GM19035 (cell line): ENCODE results near the gene SLC5A1.
A peak's percentile ranks its signal among the peaks of the same experiment; 100 is the strongest.

Source experiments
- ATAC-seq: cut with Tn5 transposase; IDR thresholded peaks from one replicate; pipeline ENCODE4 v1.9.1; 2021; ENCODE audit not compliant: unreplicated experiment

The SLC5A1 gene

DNA sequence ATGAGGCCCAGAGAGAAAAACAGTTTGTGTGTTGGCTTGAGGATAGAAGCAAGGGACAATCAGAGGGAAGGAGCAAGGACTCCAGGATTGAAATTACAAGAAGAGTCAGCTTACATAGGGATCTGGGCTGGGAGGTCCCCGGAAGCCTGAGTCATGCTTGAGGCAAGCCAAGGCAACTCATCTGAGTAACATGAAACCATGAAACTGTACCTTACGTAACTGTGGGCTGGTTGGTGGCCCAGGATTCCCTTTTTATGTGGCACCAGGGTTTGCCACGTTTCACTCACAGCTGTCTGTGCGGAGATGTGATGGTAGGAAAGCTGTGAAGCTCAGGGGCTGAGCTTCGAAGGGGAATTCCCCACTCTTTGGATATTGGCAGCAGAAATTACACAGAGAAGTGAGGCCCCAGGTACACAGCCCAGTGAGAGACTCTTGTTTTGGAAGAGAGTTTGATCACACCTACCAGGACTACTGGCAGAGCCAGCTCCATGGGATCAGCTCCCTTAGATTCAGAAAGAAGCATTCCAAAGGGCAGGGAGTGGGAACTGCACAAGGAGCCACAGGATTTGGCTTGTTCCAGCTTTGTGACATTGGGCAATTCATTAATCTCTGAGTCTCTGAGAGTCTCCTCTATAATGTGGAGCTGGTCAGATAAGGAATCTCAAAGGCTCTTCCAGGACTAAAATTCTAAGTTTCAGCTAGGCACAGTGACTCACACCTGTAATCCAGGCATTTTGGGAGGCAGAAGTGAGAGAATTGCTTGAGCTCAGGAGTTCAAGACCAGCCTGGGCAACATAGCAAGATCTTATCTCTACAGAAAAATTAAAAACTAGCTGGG, 7.8 kb downstream of the SLC5A1 start:
- ATAC-seq = peak; percentile 76

DNA sequence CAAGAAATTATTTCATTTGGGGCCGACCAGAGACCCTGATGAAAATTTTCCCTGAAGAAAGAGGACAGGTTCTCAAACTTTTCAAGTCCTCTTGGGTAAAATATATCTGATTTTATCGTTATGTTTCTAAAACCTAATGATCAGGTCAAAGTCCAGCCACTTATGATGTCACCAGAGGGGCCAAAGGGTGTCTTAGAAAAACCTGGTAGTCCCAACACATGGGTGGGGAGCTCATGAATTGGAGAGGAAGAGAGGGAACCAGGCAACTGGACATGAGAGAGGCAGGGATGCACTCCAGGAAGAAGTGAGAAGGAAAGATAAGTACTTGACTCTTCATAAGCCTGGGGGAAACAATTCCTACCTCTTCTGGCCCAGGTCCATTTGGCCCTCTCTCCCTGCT, 9.2 kb downstream of the SLC5A1 start:
- ATAC-seq = no peak

DNA sequence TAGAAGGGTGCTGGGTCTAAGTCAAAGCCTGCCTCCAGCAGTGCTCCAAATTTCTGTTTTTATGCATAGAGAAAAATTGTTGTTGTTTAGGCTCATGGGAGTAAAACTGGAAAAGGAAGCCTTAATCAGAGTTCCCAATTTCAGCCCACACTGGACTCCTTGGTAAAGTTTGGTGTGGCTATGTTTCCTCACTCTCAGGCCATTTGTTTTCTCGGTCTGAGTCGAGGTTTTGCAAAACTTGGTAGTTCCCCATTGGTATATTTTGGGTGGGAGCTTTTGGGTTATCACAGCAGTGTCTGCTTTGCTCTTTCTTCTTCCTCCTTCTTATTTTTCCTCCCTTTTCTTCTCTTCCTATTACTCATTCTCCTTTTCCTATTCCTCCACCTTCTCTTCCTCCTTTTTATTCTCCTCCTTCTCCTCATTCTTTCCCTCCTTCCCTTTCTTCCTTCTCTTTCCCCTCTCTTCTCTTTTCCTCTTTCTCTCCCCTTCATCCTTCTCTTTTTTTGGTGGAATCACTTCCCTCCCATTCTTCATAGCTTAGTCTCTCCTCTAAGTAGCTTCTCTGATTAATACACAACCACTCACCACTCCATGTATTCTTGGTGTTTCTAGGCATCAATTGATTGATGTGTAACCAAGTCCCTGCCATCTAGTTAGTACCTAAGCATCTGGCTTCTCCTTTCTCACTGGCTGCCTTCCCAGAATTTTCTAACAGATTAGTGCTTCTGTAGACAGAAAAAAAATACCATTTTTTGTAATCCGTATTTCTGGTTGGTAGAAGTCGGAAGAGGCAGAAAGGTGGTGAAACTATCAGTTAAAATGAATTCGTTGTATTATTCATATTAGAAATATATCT, 10.1 kb downstream of the SLC5A1 start:
- ATAC-seq = no peak

GRCh38 chr22:32055069-32055468, 12.0 kb downstream of the SLC5A1 start:
- no peak for ATAC-seq

DNA sequence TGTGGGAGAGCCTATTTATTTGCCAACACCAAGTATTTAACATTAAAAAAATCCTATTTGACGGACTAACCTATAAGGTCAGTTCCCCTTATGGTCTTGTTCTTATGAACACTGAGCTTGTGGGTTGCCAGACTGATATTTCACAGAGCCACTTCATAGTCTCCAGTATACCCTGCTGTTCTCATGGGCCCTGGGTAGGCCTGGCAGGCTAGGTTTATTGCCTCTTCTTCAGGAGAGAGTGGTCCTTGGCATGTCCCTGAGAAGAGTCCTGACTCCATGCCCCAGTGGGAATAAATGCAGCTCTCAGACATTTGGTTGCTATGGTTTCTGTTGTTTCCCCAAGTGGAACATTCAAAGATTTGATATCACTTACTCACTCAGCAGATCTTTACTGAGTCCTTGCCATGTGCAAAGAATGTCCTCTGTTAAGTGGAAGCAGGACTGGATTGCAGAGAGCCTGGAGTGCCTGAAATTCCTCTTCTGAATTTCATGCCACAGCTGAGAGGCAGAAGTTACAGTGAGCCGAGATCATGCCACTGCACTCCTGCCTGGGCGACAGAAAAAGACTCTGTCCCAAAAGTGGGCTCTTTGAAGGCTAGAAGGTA, 15.7 kb downstream of the SLC5A1 start:
- no peak for ATAC-seq

- ATAC-seq = no peak
Observed at GRCh38 chr22:32059426-32059825, 16.4 kb downstream of the SLC5A1 start.

DNA sequence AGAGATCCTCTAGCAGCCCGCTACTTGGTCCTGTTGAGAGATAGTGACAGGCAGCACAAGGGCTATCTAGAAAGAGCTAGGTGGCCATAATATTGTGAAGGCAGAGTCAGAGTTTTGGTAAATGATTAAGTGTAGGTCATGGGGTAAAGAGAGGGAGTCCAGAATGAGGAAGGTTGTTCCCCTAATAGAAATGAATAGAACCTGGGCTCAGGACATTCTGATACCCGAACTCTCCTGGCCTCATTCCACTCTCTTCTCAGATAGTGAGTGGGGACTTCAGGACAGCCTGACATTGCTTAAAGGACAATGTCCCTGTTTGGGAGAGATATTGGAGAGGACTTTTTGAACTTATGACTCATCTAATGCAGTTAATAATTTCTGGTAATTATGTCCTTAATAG, 20.6 kb downstream of the SLC5A1 start:
- ATAC-seq = no peak

DNA sequence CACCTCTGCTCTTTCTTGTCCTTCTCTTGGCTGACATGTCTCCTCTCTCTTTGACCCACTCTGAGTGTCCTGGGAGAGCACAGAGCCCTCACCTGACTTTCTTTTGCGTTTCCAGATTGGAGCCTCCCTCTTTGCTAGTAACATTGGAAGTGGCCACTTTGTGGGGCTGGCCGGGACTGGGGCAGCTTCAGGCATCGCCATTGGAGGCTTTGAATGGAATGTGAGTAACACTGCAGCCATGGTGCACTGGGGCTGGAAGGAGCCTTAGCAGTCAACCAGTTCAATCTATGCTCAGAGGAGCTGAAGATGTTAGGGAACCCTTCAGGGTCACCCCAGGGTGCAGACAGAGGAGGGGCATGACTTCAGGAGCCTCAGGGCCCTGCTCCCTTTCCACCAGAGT, 23.8 kb downstream of the SLC5A1 start:
- ATAC-seq = no peak

DNA sequence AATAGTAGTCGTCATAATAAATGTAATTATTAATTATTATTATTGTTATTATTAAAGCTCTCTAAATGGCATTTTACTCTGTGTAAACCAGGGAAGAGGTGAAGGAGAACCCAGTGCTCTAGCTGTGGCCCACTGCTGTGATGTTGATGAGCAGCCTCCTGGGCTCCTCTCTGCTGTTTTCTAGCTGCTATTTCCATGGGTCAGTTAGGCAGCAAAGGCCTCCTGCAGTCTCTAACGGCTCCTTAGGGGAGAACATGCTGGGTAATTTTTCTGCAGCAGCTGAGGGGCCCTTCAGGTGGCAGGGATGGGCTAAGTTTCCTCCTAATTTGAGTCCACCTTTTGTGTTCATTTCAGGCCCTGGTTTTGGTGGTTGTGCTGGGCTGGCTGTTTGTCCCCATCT, 24.6 kb downstream of the SLC5A1 start:
- ATAC-seq = no peak

GRCh38 chr22:32069579-32070372, 26.7 kb downstream of the SLC5A1 start:
- ATAC-seq = no peak

- ATAC-seq = no peak
Observed at GRCh38 chr22:32073262-32073661, 30.2 kb downstream of the SLC5A1 start.

DNA sequence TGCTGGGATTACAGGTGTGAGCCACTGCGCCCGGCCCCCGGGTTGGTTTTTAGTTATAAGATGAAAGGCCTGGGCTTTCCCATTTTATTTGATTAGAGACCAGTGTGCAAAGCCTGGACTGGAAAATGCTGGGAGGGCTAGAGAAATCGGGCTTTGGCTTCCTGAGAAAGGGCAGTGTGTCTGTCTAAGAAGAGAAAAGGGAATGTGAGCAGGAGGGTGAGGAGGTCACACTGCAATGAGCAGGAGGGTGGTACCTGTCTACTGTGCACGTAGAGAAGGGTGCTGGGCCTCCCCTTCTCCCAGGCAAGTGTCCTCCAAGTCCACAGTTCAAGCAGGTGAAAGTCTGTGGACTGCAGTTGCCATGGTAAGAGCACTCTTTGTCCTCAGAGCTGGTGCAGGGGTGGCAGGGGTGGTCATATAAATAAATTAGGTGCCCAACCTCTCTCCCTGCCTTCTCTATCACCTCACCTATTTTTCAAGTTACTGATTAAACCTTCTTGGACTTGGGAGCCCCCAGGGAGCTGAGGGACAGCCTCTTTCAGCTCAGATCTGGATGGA, 30.8 kb downstream of the SLC5A1 start:
- ATAC-seq = no peak

DNA sequence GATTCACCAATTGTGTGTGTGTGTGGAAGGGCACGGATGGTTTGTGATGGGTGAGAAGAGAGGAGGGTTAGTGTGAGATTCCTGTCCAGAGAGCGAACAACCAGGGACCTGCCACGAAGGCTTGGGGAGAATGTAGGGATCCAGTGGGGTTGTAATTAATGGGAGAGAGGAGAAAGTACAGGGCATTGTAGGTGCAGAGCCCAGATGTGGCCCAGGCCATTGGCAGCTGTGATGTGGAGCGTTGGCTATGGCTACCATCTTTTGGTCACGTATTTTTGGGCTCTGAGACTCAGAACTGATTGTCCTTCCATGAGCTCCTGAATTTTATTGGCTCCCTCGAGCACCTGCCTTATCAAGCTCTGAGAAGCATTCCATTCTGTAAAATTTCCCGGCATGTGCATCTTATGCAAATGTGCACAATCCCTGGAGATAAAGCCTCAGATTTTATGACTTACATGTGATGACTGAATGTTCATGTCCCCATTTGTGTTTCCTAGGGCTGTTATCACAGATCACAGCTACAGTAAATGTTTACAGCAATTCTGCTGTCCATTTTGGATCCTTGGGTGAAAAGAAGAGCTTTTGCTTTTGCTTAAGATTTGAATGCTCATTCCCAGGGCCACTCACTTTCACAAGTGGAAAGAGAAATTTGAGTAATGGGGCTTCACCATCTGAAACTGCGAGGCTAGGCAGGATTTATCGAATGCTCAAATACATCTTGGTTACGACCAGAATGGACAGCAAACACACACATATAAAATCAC, 33.1 kb downstream of the SLC5A1 start:
- no peak for ATAC-seq

DNA sequence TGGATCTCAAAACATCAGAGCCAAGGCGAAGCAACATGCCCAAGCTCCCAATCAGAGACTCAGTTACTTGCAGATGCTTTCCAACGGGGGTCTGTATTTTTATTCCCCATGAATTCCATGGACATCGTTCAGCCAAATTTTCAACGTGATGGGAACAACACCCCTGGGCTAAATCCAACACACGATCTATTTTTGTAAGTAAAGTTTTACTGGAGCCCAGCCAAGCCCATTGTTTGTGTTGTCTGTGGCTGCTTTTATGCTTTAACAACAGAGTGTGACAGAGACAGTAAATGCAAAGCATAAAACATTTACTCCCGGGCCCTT, 33.7 kb downstream of the SLC5A1 start:
- no peak for ATAC-seq

- no peak for ATAC-seq
Observed at GRCh38 chr22:32077151-32077550, 34.1 kb downstream of the SLC5A1 start.

- no peak for ATAC-seq
Observed at GRCh38 chr22:32079130-32080089, 36.3 kb downstream of the SLC5A1 start.

GRCh38 chr22:32080904-32081303, 37.8 kb downstream of the SLC5A1 start:
- ATAC-seq = no peak

DNA sequence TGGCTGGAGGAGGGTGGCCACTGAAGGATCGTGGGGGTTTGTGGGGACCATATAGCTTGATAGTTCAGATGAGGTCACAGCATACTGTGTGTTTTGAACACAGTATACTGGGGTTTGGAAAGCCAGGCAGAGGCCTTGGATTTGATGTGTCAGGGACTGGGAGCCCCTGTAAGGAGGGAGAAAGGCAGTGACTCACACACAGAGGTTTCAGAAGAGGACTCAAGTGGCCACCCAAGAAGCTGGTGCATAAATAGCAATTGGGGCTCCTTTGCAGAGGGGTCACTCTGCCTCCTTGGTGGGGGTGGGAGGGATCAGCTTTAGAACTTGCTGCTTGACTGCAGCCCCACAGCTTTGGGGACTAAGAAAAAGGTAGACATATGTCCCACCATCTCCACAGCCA, 39.3 kb downstream of the SLC5A1 start:
- no peak for ATAC-seq

DNA sequence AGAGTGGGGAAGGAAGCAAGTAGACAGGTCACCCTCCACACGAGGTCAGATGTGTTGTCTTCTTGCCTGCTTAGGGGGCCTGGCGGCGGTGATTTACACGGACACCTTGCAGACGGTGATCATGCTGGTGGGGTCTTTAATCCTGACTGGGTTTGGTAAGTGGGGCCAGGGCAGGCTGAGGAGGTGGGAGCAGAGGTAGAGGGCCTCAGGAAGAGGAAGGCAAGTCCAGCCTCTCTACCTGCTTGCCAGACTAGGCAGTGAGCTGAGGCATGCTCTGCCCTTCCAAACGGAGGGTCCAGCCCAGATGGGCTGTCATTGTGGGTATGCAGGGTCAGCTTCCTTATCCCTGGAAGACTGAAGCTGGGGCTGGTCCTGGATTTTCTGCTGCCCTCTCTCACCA, 39.9 kb downstream of the SLC5A1 start:
- ATAC-seq = no peak
